ENCODE results near the gene ELOVL4. TPM values are rescaled to one million over a fixed set of nuclear protein-coding genes. Genes with fewer than 3 reads are reported as not detected.

ELOVL4 gene
- total RNA-seq, 1 experiment from 2014 or later: 8.5 TPM

GRCh38 chr6:79888587-79888986 lies 58.8 kb downstream of the ELOVL4 start:
- Mint-ChIP-seq H3K4me1 (no peaks in the 10 kb centered on the region), H3K27ac (no peak overlapping the region), H3K9me3 (peaks cover 38% of the 10 kb centered on the region), H3K27me3 (ENCODE audit: low read depth) (peaks cover 10% of the 10 kb centered on the region), H3K4me3 (no peak overlapping the region), H3K36me3 (peaks cover 28% of the 10 kb centered on the region)
- TF ChIP-seq SP1 (CRISPR knock-in tag; conservative IDR thresholded peaks at IDR 0.05) (no peak), GRHL2 (CRISPR knock-in tag; IDR thresholded peaks at IDR 0.05; ENCODE audit: insufficient replicate concordance, severe bottlenecking) (no peak), TP53 (CRISPR knock-in tag; IDR thresholded peaks at IDR 0.05) (no peak), ERG (CRISPR knock-in tag; IDR thresholded peaks at IDR 0.05) (no peak), ZNF121 (CRISPR knock-in tag; IDR thresholded peaks at IDR 0.05) (no peak), ZNF219 (CRISPR knock-in tag; IDR thresholded peaks at IDR 0.05; ENCODE audit: borderline replicate concordance) (no peak), TEAD4 (CRISPR knock-in tag; IDR thresholded peaks at IDR 0.05) (no peak), JUN (CRISPR knock-in tag; IDR thresholded peaks at IDR 0.05) (no peak), JAZF1 (CRISPR knock-in tag; IDR thresholded peaks at IDR 0.05) (no peak), PREB (CRISPR knock-in tag; IDR thresholded peaks at IDR 0.05; ENCODE audit: borderline replicate concordance) (no peak), GTF2I (CRISPR knock-in tag; conservative IDR thresholded peaks at IDR 0.05) (no peak), E2F5 (CRISPR knock-in tag; IDR thresholded peaks at IDR 0.05) (no peak), OVOL2 (CRISPR knock-in tag; IDR thresholded peaks at IDR 0.05; ENCODE audit: borderline replicate concordance) (no peak), USF2 (CRISPR knock-in tag; IDR thresholded peaks at IDR 0.05) (no peak), ATF1 (CRISPR knock-in tag; IDR thresholded peaks at IDR 0.05) (no peak), USF1 (CRISPR knock-in tag; IDR thresholded peaks at IDR 0.05) (no peak), AFF4 (CRISPR knock-in tag; IDR thresholded peaks at IDR 0.05; ENCODE audit: borderline replicate concordance) (no peak)
- TF ChIP-seq, protein P1, sequence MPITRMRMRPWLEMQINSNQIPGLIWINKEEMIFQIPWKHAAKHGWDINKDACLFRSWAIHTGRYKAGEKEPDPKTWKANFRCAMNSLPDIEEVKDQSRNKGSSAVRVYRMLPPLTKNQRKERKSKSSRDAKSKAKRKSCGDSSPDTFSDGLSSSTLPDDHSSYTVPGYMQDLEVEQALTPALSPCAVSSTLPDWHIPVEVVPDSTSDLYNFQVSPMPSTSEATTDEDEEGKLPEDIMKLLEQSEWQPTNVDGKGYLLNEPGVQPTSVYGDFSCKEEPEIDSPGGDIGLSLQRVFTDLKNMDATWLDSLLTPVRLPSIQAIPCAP (CRISPR knock-in tag; IDR thresholded peaks at IDR 0.05): no peak
- TF ChIP-seq, protein P2, sequence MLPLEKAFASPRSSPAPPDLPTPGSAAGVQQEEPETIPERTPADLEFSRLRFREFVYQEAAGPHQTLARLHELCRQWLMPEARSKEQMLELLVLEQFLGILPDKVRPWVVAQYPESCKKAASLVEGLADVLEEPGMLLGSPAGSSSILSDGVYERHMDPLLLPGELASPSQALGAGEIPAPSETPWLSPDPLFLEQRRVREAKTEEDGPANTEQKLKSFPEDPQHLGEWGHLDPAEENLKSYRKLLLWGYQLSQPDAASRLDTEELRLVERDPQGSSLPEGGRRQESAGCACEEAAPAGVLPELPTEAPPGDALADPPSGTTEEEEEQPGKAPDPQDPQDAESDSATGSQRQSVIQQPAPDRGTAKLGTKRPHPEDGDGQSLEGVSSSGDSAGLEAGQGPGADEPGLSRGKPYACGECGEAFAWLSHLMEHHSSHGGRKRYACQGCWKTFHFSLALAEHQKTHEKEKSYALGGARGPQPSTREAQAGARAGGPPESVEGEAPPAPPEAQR (CRISPR knock-in tag; IDR thresholded peaks at IDR 0.05): no peak
- TF ChIP-seq, protein P3, sequence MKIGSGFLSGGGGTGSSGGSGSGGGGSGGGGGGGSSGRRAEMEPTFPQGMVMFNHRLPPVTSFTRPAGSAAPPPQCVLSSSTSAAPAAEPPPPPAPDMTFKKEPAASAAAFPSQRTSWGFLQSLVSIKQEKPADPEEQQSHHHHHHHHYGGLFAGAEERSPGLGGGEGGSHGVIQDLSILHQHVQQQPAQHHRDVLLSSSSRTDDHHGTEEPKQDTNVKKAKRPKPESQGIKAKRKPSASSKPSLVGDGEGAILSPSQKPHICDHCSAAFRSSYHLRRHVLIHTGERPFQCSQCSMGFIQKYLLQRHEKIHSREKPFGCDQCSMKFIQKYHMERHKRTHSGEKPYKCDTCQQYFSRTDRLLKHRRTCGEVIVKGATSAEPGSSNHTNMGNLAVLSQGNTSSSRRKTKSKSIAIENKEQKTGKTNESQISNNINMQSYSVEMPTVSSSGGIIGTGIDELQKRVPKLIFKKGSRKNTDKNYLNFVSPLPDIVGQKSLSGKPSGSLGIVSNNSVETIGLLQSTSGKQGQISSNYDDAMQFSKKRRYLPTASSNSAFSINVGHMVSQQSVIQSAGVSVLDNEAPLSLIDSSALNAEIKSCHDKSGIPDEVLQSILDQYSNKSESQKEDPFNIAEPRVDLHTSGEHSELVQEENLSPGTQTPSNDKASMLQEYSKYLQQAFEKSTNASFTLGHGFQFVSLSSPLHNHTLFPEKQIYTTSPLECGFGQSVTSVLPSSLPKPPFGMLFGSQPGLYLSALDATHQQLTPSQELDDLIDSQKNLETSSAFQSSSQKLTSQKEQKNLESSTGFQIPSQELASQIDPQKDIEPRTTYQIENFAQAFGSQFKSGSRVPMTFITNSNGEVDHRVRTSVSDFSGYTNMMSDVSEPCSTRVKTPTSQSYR (CRISPR knock-in tag; IDR thresholded peaks at IDR 0.05): no peak
- ChIA-PET POLR2A (interaction anchor here (1.0 kb wide), 1 partner anchor 11 kb away, joined by 6 read pairs; no protein-coding TSS in a partner anchor), CTCF (interaction anchor here (1.0 to 1.6 kb wide), 2 partner anchors 19 to 57 kb away, joined by 3 to 7 read pairs; no protein-coding TSS in a partner anchor)
- DNase-seq (ENCODE audit: low spot score) (no peak), ATAC-seq (no peak)

All from WTC11 (cell line).